Measurements from ENCODE around the gene TMEM185B.
A peak's percentile ranks its signal among the peaks of the same experiment; 100 is the strongest.

TMEM185B gene

GRCh38 chr2:120218181-120218580, 5.0 kb downstream of the TMEM185B start:
- DNase-seq (ENCODE audit: low spot score) = no peak
- TF ChIP-seq CTCF (IDR thresholded peaks at IDR 0.05; ENCODE audit: extremely low read depth, missing control alignments) = no peak

GRCh38 chr2:120210270-120210693, 12.9 kb downstream of the TMEM185B start:
- no peak for DNase-seq (ENCODE audit: low spot score)
- no peak for TF ChIP-seq CTCF (IDR thresholded peaks at IDR 0.05; ENCODE audit: extremely low read depth, missing control alignments)

GRCh38 chr2:120209427-120210269, 13.6 kb downstream of the TMEM185B start:
- no peak for TF ChIP-seq CTCF (IDR thresholded peaks at IDR 0.05; ENCODE audit: extremely low read depth, missing control alignments)
- no peak for DNase-seq (ENCODE audit: low spot score)

GRCh38 chr2:120208381-120209353, 14.5 kb downstream of the TMEM185B start:
- no peak for DNase-seq (ENCODE audit: low spot score)
- TF ChIP-seq CTCF (IDR thresholded peaks at IDR 0.05; ENCODE audit: extremely low read depth, missing control alignments) = no peak

- no peak for DNase-seq (ENCODE audit: low spot score)
- TF ChIP-seq CTCF (IDR thresholded peaks at IDR 0.05; ENCODE audit: extremely low read depth, missing control alignments) = peak; percentile 52
Observed at GRCh38 chr2:120206022-120206581, 17.1 kb downstream of the TMEM185B start.

GRCh38 chr2:120204945-120205670, 18.1 kb downstream of the TMEM185B start:
- DNase-seq (ENCODE audit: low spot score) = no peak
- no peak for TF ChIP-seq CTCF (IDR thresholded peaks at IDR 0.05; ENCODE audit: extremely low read depth, missing control alignments)
